ENCODE measurements around the gene BZW1. TPM values are rescaled to one million over a fixed set of nuclear protein-coding genes. Genes with fewer than 3 reads are reported as not detected.

Gene BZW1
- total and polyA plus RNA-seq, 4 donors, result 63.0 to 189 (median 161) TPM

GRCh38 chr2:200834701-200835100 lies 23.0 kb downstream of the BZW1 start:
- 96% methylated on average over 4 of the region's 4 CpGs for WGBS
- Histone ChIP-seq H3K4me1 (ENCODE audit: control insufficient read depth in 4 of 4, insufficient read depth in 4 of 4, low read length in 3 of 4) (peaks cover 0 to 2% (median 2%) of the 10 kb centered on the region in 4 donors), H3K9me3 (ENCODE audit: control insufficient read depth in 4 of 4, low read length in 3 of 4) (peaks cover 0 to 3% (median 0%) of the 10 kb centered on the region in 4 donors), H3K9ac (ENCODE audit: low read depth in 1 of 2, low read length in 2 of 2) (no peak overlapping the region), H3K27me3 (ENCODE audit: control insufficient read depth in 4 of 4, insufficient read depth in 4 of 4, low read length in 3 of 4) (no peaks in the 10 kb centered on the region), H3K27ac (ENCODE audit: low read depth in 1 of 2, low read length in 2 of 2) (no peak overlapping the region), H3K4me3 (ENCODE audit: low read depth in 1 of 3, low read length in 3 of 3) (no peak overlapping the region), H3K36me3 (ENCODE audit: control insufficient read depth in 4 of 4, insufficient read depth in 3 of 4, low read depth in 1 of 4, low read length in 3 of 4) (no peaks in the 10 kb centered on the region)
- no peak for DNase-seq (ENCODE audit: low spot score)
- TF ChIP-seq EGR1 (IDR thresholded peaks at IDR 0.05; ENCODE audit: low read depth in 2 of 2) (no peak), FOXA2 (IDR thresholded peaks at IDR 0.05) (no peak), HNF4G (IDR thresholded peaks at IDR 0.05) (no peak), NR2F2 (IDR thresholded peaks at IDR 0.05) (no peak), ZBTB33 (IDR thresholded peaks at IDR 0.05) (no peak), ATF3 (IDR thresholded peaks at IDR 0.05) (no peak), MAX (IDR thresholded peaks at IDR 0.05) (no peak), RXRA (IDR thresholded peaks at IDR 0.05) (no peak), FOXA1 (IDR thresholded peaks at IDR 0.05) (no peak), TAF1 (conservative IDR thresholded peaks at IDR 0.05) (no peak), REST (IDR thresholded peaks at IDR 0.05) (no peak), JUND (IDR thresholded peaks at IDR 0.05) (no peak)

- H3K27ac ChIP-seq (ENCODE audit: low read depth in 1 of 2, low read length in 2 of 2), result no peak overlapping the region
- no peak for DNase-seq (ENCODE audit: low spot score)
- H3K36me3 ChIP-seq (ENCODE audit: control insufficient read depth in 4 of 4, insufficient read depth in 3 of 4, low read depth in 1 of 4, low read length in 3 of 4), result no peaks in the 10 kb centered on the region
- H3K4me3 ChIP-seq (ENCODE audit: low read depth in 1 of 3, low read length in 3 of 3), result no peak overlapping the region
- peaks cover 0 to 3% (median 0%) of the 10 kb centered on the region in 4 donors for H3K9me3 ChIP-seq (ENCODE audit: control insufficient read depth in 4 of 4, low read length in 3 of 4)
- 94% methylated on average over 3 of the region's 3 CpGs for WGBS
- H3K27me3 ChIP-seq (ENCODE audit: control insufficient read depth in 4 of 4, insufficient read depth in 4 of 4, low read length in 3 of 4), result no peaks in the 10 kb centered on the region
- H3K4me1 ChIP-seq (ENCODE audit: control insufficient read depth in 4 of 4, insufficient read depth in 4 of 4, low read length in 3 of 4), result peaks cover 0 to 2% (median 2%) of the 10 kb centered on the region in 4 donors
- H3K9ac ChIP-seq (ENCODE audit: low read depth in 1 of 2, low read length in 2 of 2), result no peak overlapping the region
- TF ChIP-seq GABPA (IDR thresholded peaks at IDR 0.05 in 1 of 2, conservative IDR thresholded peaks at IDR 0.05 in 1 of 2), result no peak
- TF ChIP-seq HNF4A (conservative IDR thresholded peaks at IDR 0.05), result no peak
- TF ChIP-seq REST (IDR thresholded peaks at IDR 0.05), result no peak
- TF ChIP-seq RAD21 (IDR thresholded peaks at IDR 0.05), result no peak
- TF ChIP-seq FOXA1 (IDR thresholded peaks at IDR 0.05), result no peak
- no peak for TF ChIP-seq JUND (IDR thresholded peaks at IDR 0.05)
- TF ChIP-seq FOXA2 (IDR thresholded peaks at IDR 0.05), result no peak
- no peak for TF ChIP-seq RXRA (IDR thresholded peaks at IDR 0.05)
- TF ChIP-seq ZBTB33 (IDR thresholded peaks at IDR 0.05), result no peak
- TF ChIP-seq EGR1 (IDR thresholded peaks at IDR 0.05; ENCODE audit: low read depth in 2 of 2), result no peak
- no peak for TF ChIP-seq ATF3 (IDR thresholded peaks at IDR 0.05)
- TF ChIP-seq YY1 (IDR thresholded peaks at IDR 0.05), result no peak
- no peak for TF ChIP-seq TAF1 (conservative IDR thresholded peaks at IDR 0.05)
- no peak for TF ChIP-seq NR2F2 (IDR thresholded peaks at IDR 0.05)
- TF ChIP-seq CTCF (IDR thresholded peaks at IDR 0.05; ENCODE audit: low read depth, low read length, missing input control), result no peak
- TF ChIP-seq SP1 (IDR thresholded peaks at IDR 0.05), result no peak
These were observed 27.8 kb downstream of the BZW1 start for GRCh38 chr2:200839513-200839912.

Data from liver (tissue), 9 donors.